Stomach (tissue), 4 donors: Measurements from ENCODE around the gene EFNA4.

Experiments
- CTCF ChIP-seq, 7 experiments: fragments of 450-650 bp in 4 of 7; fragments of 200-600 bp in 3 of 7; sonication (generic) in 3 of 7; IDR thresholded peaks; one replicate each; pipeline ENCODE4 v1.5.1; 2016 to 2019; ENCODE audit warnings: antibody characterized with exemption in 7 of 7, control low read depth in 2 of 7, mild to moderate bottlenecking in 1 of 7
- POLR2A ChIP-seq, 4 donors: fragments of 450-650 bp; IDR thresholded peaks; one replicate each; pipeline ENCODE4 v1.6.1; 2016; ENCODE audit warnings: antibody characterized with exemption in 4 of 4, control low read depth in 2 of 4, mild to moderate bottlenecking in 1 of 4, moderate library complexity in 1 of 4

- TF ChIP-seq CTCF (IDR thresholded peaks at IDR 0.05) (no peak), POLR2A (IDR thresholded peaks at IDR 0.05) (no peak)
These were observed 24.8 kb upstream of the EFNA4 start for GRCh38 chr1:155038602-155039307.
